Gastroesophageal sphincter (tissue), 3 donors: ENCODE data around the gene CCDC160.

Source experiments
- CTCF ChIP-seq, 4 experiments: fragments of 200-600 bp in 2 of 4; fragments of 450-650 bp in 2 of 4; sonication (generic) in 1 of 4; IDR thresholded peaks; one replicate each; pipeline ENCODE4 v1.5.1; 2017 to 2019; ENCODE audit warnings: antibody characterized with exemption in 4 of 4, mild to moderate bottlenecking in 2 of 4, moderate library complexity in 2 of 4
- POLR2A ChIP-seq, 2 donors: fragments of 450-650 bp; IDR thresholded peaks; one replicate each; pipeline ENCODE4 v1.6.1; 2017; ENCODE audit warnings: antibody characterized with exemption in 2 of 2, mild to moderate bottlenecking in 2 of 2, moderate library complexity in 1 of 2

- TF ChIP-seq CTCF (IDR thresholded peaks at IDR 0.05): no peak
- TF ChIP-seq POLR2A (IDR thresholded peaks at IDR 0.05): no peak
Measured at GRCh38 chrX:134294548-134294947, 57.6 kb downstream of the CCDC160 start.
